OCI-LY3 (cell line): ENCODE measurements around the gene RAB13.
A peak's percentile ranks its signal among the peaks of the same experiment; 100 is the strongest.
"Not testable (repeated sequence)": the region's sequence is repeated elsewhere in the genome, so short reads cannot be mapped to it uniquely, and the experiment has no call there.

Experiments used
- H2AFZ ChIP-seq: fragments of 200-600, 300-600 bp; shearing (Covaris generic); 2 replicates; pipeline ENCODE4 v1.6.0; 2014; ENCODE audit warnings: antibody characterized with exemption, low read depth, low read length
- H3K27ac ChIP-seq: fragments of 200-600, 300-600 bp; sonication (generic); 2 replicates; pipeline ENCODE4 v1.5.1; 2014; ENCODE audit warnings: mild to moderate bottlenecking, low read length, moderate library complexity, mixed read lengths
- H3K27me3 ChIP-seq: fragments of 200-600, 300-600 bp; sonication (generic); 2 replicates; pipeline ENCODE4 v1.6.1; 2014; ENCODE audit warnings: low read depth, low read length, mixed read lengths
- H3K36me3 ChIP-seq: fragments of 200-600, 300-600 bp; sonication (generic); replicated peaks from 2 replicates; pipeline ENCODE3; 2014; ENCODE audit warnings: low read depth, low read length, mixed read lengths
- H3K4me1 ChIP-seq: fragments of 300-600, 200-600 bp; sonication (generic); 2 replicates; pipeline ENCODE4 v1.6.1; 2014; ENCODE audit warnings: low read length, mixed read lengths
- H3K4me2 ChIP-seq: fragments of 200-600, 300-600 bp; sonication (generic); 2 replicates; pipeline ENCODE4 v1.6.1; 2014; ENCODE audit warnings: low read length, mixed read lengths
- H3K4me3 ChIP-seq: fragments of 300-600, 200-600 bp; sonication (generic); 2 replicates; pipeline ENCODE4 v1.5.1; 2014; ENCODE audit warnings: antibody characterized with exemption, mild to moderate bottlenecking, low read length, moderate library complexity
- H3K79me2 ChIP-seq: fragments of 300-600, 200-600 bp; shearing (Covaris generic); 2 replicates; pipeline ENCODE4 v1.6.1; 2014; ENCODE audit warnings: mild to moderate bottlenecking, low read length, mixed read lengths
- H3K9ac ChIP-seq: fragments of 300-600, 200-600 bp; shearing (Covaris generic); 2 replicates; pipeline ENCODE4 v1.6.0; 2014; ENCODE audit warnings: mild to moderate bottlenecking, low read length, moderate library complexity
- H3K9me3 ChIP-seq: fragments of 200-600, 300-600 bp; shearing (Covaris generic); 2 replicates; pipeline ENCODE4 v1.6.1; 2014; ENCODE audit warnings: low read length, mixed read lengths; ENCODE audit not compliant: insufficient read depth
- H4K20me1 ChIP-seq: fragments of 200-600, 300-600 bp; sonication (generic); 2 replicates; pipeline ENCODE4 v1.6.1; 2016; ENCODE audit warnings: low read length, mixed read lengths; ENCODE audit not compliant: insufficient read depth
- CTCF ChIP-seq: fragments of 200-600, 300-600 bp; sonication (generic); IDR thresholded peaks from 2 replicates; pipeline ENCODE4 v1.5.1; 2014; ENCODE audit warnings: antibody characterized with exemption, low read length, low read depth
- EZH2phosphoT487 ChIP-seq: fragments of 200-600 bp; shearing (Covaris generic); IDR thresholded peaks from 2 replicates; pipeline ENCODE4 v1.6.1; 2018; ENCODE audit warnings: antibody characterized with exemption, mixed run types, low read depth

RAB13 gene

GRCh38 chr1:154000420-154000819, 14.3 kb upstream of the RAB13 start:
- Histone ChIP-seq H3K79me2 (no peaks in the 10 kb centered on the region), H3K9me3 (no peaks in the 10 kb centered on the region), H3K4me3 (no peak overlapping the region), H3K36me3 (peaks cover 7% of the 10 kb centered on the region), H3K27me3 (no peaks in the 10 kb centered on the region), H3K4me1 (no peaks in the 10 kb centered on the region), H4K20me1 (no peaks in the 10 kb centered on the region), H3K4me2 (no peak overlapping the region), H3K27ac (no peak overlapping the region), H3K9ac (no peak overlapping the region), H2AFZ (no peak overlapping the region)
- TF ChIP-seq CTCF (no peak), EZH2phosphoT487 (no peak)

DNA sequence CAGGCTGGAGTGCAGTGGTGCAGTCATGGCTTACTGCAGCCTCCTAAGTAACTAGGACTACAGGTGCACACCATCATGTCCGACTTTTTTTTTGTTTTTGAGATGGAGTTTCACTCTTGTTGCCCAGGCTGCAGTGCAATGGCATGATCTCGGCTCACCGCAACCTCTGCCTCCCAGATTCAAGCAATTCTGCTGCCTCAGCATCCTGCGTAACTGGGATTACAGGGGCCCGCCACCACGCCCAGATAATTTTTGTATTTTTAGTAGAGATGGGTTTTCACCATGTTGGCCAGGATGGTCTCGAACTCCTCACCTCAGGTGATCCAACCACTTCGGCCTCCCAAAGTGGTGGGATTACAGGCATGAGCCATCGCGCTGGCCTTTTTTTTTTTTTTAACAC, 10.7 kb upstream of the RAB13 start:
- H3K9me3 ChIP-seq, H3K4me2 ChIP-seq, H2AFZ ChIP-seq, H3K9ac ChIP-seq, H3K4me1 ChIP-seq, H3K27ac ChIP-seq, H4K20me1 ChIP-seq, H3K79me2 ChIP-seq, H3K4me3 ChIP-seq, H3K27me3 ChIP-seq: not testable (repeated sequence)
- peaks cover 40% of the 10 kb centered on the region for H3K36me3 ChIP-seq

GRCh38 chr1:153995640-153996039, 9.5 kb upstream of the RAB13 start:
- Histone ChIP-seq H3K9me3 (no peaks in the 10 kb centered on the region), H3K27me3 (no peaks in the 10 kb centered on the region), H4K20me1 (0 out of 2 replicates have a peak, but pooled peaks cover 8% of the 10 kb centered on the region), H3K4me1 (peaks cover 13% of the 10 kb centered on the region), H3K27ac (no peak overlapping the region), H3K79me2 (peaks cover 21% of the 10 kb centered on the region), H2AFZ (no peak overlapping the region), H3K4me3 (no peak overlapping the region), H3K36me3 (peaks cover 50% of the 10 kb centered on the region), H3K4me2 (no peak overlapping the region), H3K9ac (no peak overlapping the region)
- TF ChIP-seq EZH2phosphoT487, result no peak
- TF ChIP-seq CTCF, result no peak

DNA sequence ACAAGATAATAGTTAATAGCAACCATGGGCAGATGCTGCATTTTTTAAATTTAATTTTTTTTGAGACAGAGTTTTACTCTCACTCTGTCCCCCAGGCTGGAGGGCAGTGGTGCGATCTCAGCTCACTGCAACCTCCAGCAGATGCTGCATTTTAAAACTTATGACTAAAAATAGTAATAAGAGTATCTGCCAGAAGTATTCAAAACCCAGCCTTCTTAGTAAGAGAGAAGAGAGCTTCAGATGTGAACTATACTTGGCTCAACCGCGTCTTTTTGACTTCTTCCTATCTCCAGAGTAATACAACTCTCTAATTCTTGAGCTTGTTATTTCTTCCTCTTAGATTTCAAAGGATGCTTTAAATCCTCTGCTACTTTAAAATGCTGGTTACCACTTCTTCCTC, 9.1 kb upstream of the RAB13 start:
- Histone ChIP-seq H3K36me3 (peaks cover 50% of the 10 kb centered on the region), H3K4me3 (no peak overlapping the region), H3K4me2 (no peak overlapping the region), H3K27ac (no peak overlapping the region), H2AFZ (no peak overlapping the region), H3K4me1 (peaks cover 13% of the 10 kb centered on the region), H3K9me3 (no peaks in the 10 kb centered on the region), H3K27me3 (no peaks in the 10 kb centered on the region), H3K9ac (no peak overlapping the region), H3K79me2 (peaks cover 22% of the 10 kb centered on the region), H4K20me1 (0 out of 2 replicates have a peak, but pooled peaks cover 8% of the 10 kb centered on the region)
- no peak for TF ChIP-seq EZH2phosphoT487
- TF ChIP-seq CTCF, result no peak

GRCh38 chr1:153991806-153992205, 5.7 kb upstream of the RAB13 start:
- H3K79me2 ChIP-seq, result peaks cover 22% of the 10 kb centered on the region
- H3K27ac ChIP-seq, result peak overlapping the region; percentile 64; the same call in 1 of the 2 replicates
- no peak overlapping the region for H2AFZ ChIP-seq
- TF ChIP-seq EZH2phosphoT487 (no peak), CTCF (no peak)
- H3K9ac ChIP-seq, result peak overlapping the region; percentile 86
- 0 out of 2 replicates have a peak, but pooled peaks cover 8% of the 10 kb centered on the region for H4K20me1 ChIP-seq
- no peaks in the 10 kb centered on the region for H3K9me3 ChIP-seq
- H3K4me2 ChIP-seq, result peak overlapping the region; percentile 91
- H3K4me1 ChIP-seq, result peaks cover 19% of the 10 kb centered on the region
- H3K4me3 ChIP-seq, result peak overlapping the region; percentile 80
- no peaks in the 10 kb centered on the region for H3K27me3 ChIP-seq
- H3K36me3 ChIP-seq, result peaks cover 50% of the 10 kb centered on the region
